ENCODE results near the gene JADE1.

- TF ChIP-seq CTCF (IDR thresholded peaks at IDR 0.05) (no peak), MAX (IDR thresholded peaks at IDR 0.05; ENCODE audit: low read depth) (no peak), POLR2AphosphoS5 (IDR thresholded peaks at IDR 0.05; ENCODE audit: low read depth, low read length) (no peak), TEAD4 (IDR thresholded peaks at IDR 0.05; ENCODE audit: borderline replicate concordance, insufficient read depth) (no peak), YY1 (IDR thresholded peaks at IDR 0.05; ENCODE audit: low read depth) (no peak), TCF12 (IDR thresholded peaks at IDR 0.05) (no peak), RCOR1 (IDR thresholded peaks at IDR 0.05; ENCODE audit: low read length) (no peak), MXI1 (IDR thresholded peaks at IDR 0.05; ENCODE audit: low read depth, low read length) (no peak), EP300 (IDR thresholded peaks at IDR 0.05; ENCODE audit: borderline replicate concordance in 1 of 2, low read depth in 1 of 2, low read length in 1 of 2) (no peak), RFX5 (IDR thresholded peaks at IDR 0.05; ENCODE audit: low read length) (no peak), RAD21 (IDR thresholded peaks at IDR 0.05; ENCODE audit: low read length) (no peak), GABPA (IDR thresholded peaks at IDR 0.05; ENCODE audit: low read depth) (no peak), FOXJ3 (CRISPR knock-in tag; IDR thresholded peaks at IDR 0.05) (no peak)
These were observed 22.2 kb downstream of the JADE1 start for GRCh38 chr4:128831531-128832242.

Data from SK-N-SH (cell line).